ENCODE measurements around the gene WNK1. TPM values are rescaled to one million over a fixed set of nuclear protein-coding genes. Genes with fewer than 3 reads are reported as not detected.

Gene WNK1
- total and polyA plus RNA-seq, 12 donors, result 14.2 to 315 (median 123) TPM

- no peaks in the 10 kb centered on the region for H3K9me3 ChIP-seq (replicated peaks in 1 of 3)
- no peak for DNase-seq
- H3K27ac ChIP-seq, result no peak overlapping the region
- intact Hi-C loops (cut with DNase I), result no loop called here
- TF ChIP-seq CTCF (IDR thresholded peaks at IDR 0.05), result no peak
- no peak for TF ChIP-seq POLR2A (IDR thresholded peaks at IDR 0.05)
- H3K4me3 ChIP-seq, result no peak overlapping the region
- WGBS, 4 donors, result 82 to 90% (median 86%) methylated on average over 5 of the region's 5 CpGs
- H3K36me3 ChIP-seq (replicated peaks in 1 of 2), result peaks cover 0 to 75% of the 10 kb centered on the region in 2 donors
- no peaks in the 10 kb centered on the region for H3K4me1 ChIP-seq (replicated peaks in 1 of 2)
- no peaks in the 10 kb centered on the region for H3K27me3 ChIP-seq
Measured at GRCh38 chr12:903055-903454, 150.7 kb downstream of the WNK1 start.

GRCh38 chr12:904010-904414 is 151.6 kb downstream of the WNK1 start:
- Histone ChIP-seq H3K9me3 (replicated peaks in 1 of 3) (no peaks in the 10 kb centered on the region), H3K36me3 (replicated peaks in 1 of 2) (peaks cover 0 to 85% of the 10 kb centered on the region in 2 donors), H3K27ac (no peak overlapping the region), H3K4me3 (no peak overlapping the region), H3K4me1 (replicated peaks in 1 of 2) (no peaks in the 10 kb centered on the region), H3K27me3 (no peaks in the 10 kb centered on the region)
- WGBS, 4 donors, result 74 to 80% (median 78%) methylated on average over 5 of the region's 5 CpGs
- TF ChIP-seq POLR2A (IDR thresholded peaks at IDR 0.05), result no peak
- no peak for TF ChIP-seq CTCF (IDR thresholded peaks at IDR 0.05)
- no peak for DNase-seq
- intact Hi-C loops (cut with DNase I), result no loop called here

DNA sequence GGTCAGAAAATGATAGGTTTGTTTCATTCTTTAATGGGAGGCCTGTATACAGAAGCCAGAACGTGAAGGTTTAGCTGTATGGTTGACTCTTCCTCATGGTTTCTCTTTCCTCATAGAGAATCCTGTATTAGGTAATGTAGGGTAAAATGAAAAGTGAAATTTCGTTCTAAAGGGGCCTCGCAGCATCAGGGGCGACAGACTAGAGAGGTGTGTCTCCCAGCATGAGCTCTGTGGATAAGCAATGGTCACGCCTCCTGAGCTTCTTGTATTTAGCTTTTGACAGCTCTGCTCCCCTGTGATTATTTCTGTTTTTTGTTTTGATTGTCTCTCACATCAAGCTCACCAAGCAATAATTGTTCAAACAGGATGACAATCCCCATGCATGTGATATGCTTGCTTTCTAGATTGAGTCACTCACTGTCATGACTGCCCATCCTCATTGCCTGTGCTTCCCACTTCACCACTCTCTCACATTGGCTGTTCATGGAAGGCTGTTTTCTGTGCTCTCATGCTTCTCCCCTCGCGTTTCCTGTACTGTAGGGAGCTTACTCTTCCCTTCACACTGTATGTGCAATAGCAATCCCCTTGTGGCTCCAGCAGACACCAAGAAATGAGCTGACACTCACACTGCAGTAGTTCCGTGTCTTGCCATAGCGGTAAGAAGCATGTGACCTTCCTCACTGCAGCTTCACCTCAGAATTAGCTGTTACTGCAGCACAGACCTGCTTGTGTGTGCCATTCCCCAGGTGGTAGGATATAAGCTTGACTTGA is 153.1 kb downstream of the WNK1 start:
- intact Hi-C loops (cut with DNase I), result no loop called here
- Histone ChIP-seq H3K27ac (peak overlapping the region in 1 of 5 donors; percentile 19), H3K4me1 (replicated peaks in 1 of 2) (no peaks in the 10 kb centered on the region), H3K36me3 (replicated peaks in 1 of 2) (peaks cover 0 to 95% of the 10 kb centered on the region in 2 donors), H3K4me3 (no peak overlapping the region), H3K27me3 (no peaks in the 10 kb centered on the region), H3K9me3 (replicated peaks in 1 of 3) (no peaks in the 10 kb centered on the region)
- DNase-seq, result no peak
- WGBS, 4 donors, result 89 to 97% (median 90%) methylated on average over 9 of the region's 9 CpGs
- no peak for TF ChIP-seq CTCF (IDR thresholded peaks at IDR 0.05)
- no peak for TF ChIP-seq POLR2A (IDR thresholded peaks at IDR 0.05)

DNA sequence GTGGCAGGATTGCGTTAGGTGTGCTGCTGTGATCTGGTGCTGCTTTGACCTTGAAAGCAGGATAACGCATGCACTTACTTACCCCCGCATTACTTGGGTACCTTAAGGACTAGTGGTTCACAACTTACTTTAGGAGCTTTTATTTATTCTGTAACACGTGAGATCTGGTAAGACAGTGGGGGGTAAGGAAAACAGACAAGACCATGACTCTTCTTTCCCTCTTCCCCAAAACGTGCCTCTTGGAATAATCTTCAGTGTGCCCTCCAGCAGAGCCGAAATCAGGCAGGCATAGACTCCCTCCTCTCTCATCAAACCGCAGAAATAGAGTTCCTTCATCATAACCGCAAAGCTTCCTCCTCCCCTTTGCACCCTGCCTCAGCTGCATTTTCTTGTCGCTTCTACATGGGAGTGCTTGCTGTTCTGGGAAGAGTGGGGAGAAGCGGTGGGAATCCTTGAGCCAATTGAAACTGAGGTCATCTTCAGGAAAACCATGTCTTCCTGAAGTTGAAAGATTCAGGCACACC is 153.7 kb downstream of the WNK1 start:
- DNase-seq, result no peak
- no peaks in the 10 kb centered on the region for H3K27me3 ChIP-seq
- TF ChIP-seq POLR2A (IDR thresholded peaks at IDR 0.05) (no peak), CTCF (IDR thresholded peaks at IDR 0.05) (no peak)
- H3K9me3 ChIP-seq (replicated peaks in 1 of 3), result no peaks in the 10 kb centered on the region
- H3K27ac ChIP-seq, result no peak overlapping the region
- no peak overlapping the region for H3K4me3 ChIP-seq
- intact Hi-C loops (cut with DNase I), result no loop called here
- WGBS, 4 donors, result 86 to 94% (median 89%) methylated on average over 10 of the region's 10 CpGs
- H3K4me1 ChIP-seq (replicated peaks in 1 of 2), result no peaks in the 10 kb centered on the region
- peaks cover 0 to 91% of the 10 kb centered on the region in 2 donors for H3K36me3 ChIP-seq (replicated peaks in 1 of 2)

Data from adrenal gland (tissue), 12 donors.